GM23338 (cell line): ENCODE data around the gene EEF2K. TPM values are rescaled to one million over a fixed set of nuclear protein-coding genes. Genes with fewer than 3 reads are reported as not detected.

Experiments used
- ATAC-seq: fragments of 200-7000 bp; cut with Tn5 transposase; 3 replicates; pipeline ENCODE4 v1.9.1; 2020
- DNase-seq: peaks from one replicate; pipeline ENCODE4 v3.0.0-alpha.2; 2015; ENCODE audit warnings: low spot score
- H2AFZ ChIP-seq: fragments of 200-600 bp; sonication (generic); 2 replicates; pipeline ENCODE4 v1.8.0; 2016; ENCODE audit warnings: antibody characterized with exemption, mild to moderate bottlenecking, moderate library complexity
- H3F3A ChIP-seq: fragments of 200-600 bp; sonication (generic); replicated peaks from 2 replicates; pipeline ENCODE4 v1.8.0; 2017; ENCODE audit warnings: antibody characterized with exemption, mixed run types, low read depth
- H3K27ac ChIP-seq: fragments of 200-600 bp; sonication (generic); 2 replicates; pipeline ENCODE4 v1.6.1; 2016; ENCODE audit warnings: low read depth
- H3K27me3 ChIP-seq: fragments of 200-600 bp; sonication (generic); 2 replicates; pipeline ENCODE4 v1.8.0; 2016; ENCODE audit warnings: mild to moderate bottlenecking, mixed run types, moderate library complexity; ENCODE audit not compliant: insufficient read depth
- H3K36me3 ChIP-seq: fragments of 200-600 bp; sonication (generic); 2 replicates; pipeline ENCODE4 v1.8.0; 2016; ENCODE audit warnings: mild to moderate bottlenecking; ENCODE audit not compliant: insufficient read depth
- H3K4me1 ChIP-seq: fragments of 200-600 bp; sonication (generic); 2 replicates; pipeline ENCODE4 v1.8.0; 2016; ENCODE audit warnings: mild to moderate bottlenecking, moderate library complexity; ENCODE audit not compliant: insufficient read depth
- H3K4me2 ChIP-seq: fragments of 200-600 bp; sonication (generic); 2 replicates; pipeline ENCODE4 v1.7.1; 2017; ENCODE audit warnings: mixed run types
- H3K4me3 ChIP-seq: fragments of 200-600 bp; sonication (generic); 2 replicates; pipeline ENCODE4 v1.6.1; 2016; ENCODE audit warnings: mixed run types
- H3K79me2 ChIP-seq: fragments of 200-600 bp; sonication (generic); replicated peaks from 2 replicates; pipeline ENCODE4 v1.8.0; 2017; ENCODE audit warnings: mild to moderate bottlenecking; ENCODE audit not compliant: insufficient read depth
- H3K9me2 ChIP-seq: fragments of 200-600 bp; sonication (generic); 2 replicates; pipeline ENCODE4 v1.8.0; 2017; ENCODE audit not compliant: insufficient read depth
- H4K20me1 ChIP-seq: fragments of 200-600 bp; sonication (generic); replicated peaks from 2 replicates; pipeline ENCODE4 v1.8.0; 2017; ENCODE audit warnings: mild to moderate bottlenecking; ENCODE audit not compliant: insufficient read depth
- H3K27ac Mint-ChIP-seq: 2 replicates; pipeline ENCODE4 v1.8.0; 2020; ENCODE audit warnings: inconsistent platforms, mild to moderate bottlenecking, moderate library complexity, mixed read lengths
- H3K27me3 Mint-ChIP-seq: 3 replicates; pipeline ENCODE4 v1.8.0; 2022; ENCODE audit warnings: low read depth, mild to moderate bottlenecking, moderate library complexity, mixed read lengths, inconsistent platforms; ENCODE audit not compliant: insufficient read depth, poor library complexity
- H3K36me3 Mint-ChIP-seq: 3 replicates; pipeline ENCODE4 v1.8.0; 2021; ENCODE audit warnings: low read depth, mild to moderate bottlenecking, inconsistent platforms, moderate library complexity, mixed read lengths
- H3K4me1 Mint-ChIP-seq: 3 replicates; pipeline ENCODE4 v1.8.0; 2020; ENCODE audit warnings: mild to moderate bottlenecking, inconsistent platforms, mixed read lengths
- H3K4me3 Mint-ChIP-seq: 3 replicates; pipeline ENCODE4 v1.8.0; 2021; ENCODE audit warnings: moderate library complexity, mild to moderate bottlenecking, inconsistent platforms, mixed read lengths
- H3K9me3 Mint-ChIP-seq: 3 replicates; pipeline ENCODE4 v1.8.0; 2020; ENCODE audit warnings: moderate library complexity, mild to moderate bottlenecking, inconsistent platforms, mixed read lengths
- CREB1 ChIP-seq: fragments of 250-450 bp; sonication (Bioruptor Pico); IDR thresholded peaks from 2 replicates; pipeline ENCODE4 v1.5.0; 2020; ENCODE audit warnings: low read depth, mild to moderate bottlenecking, moderate library complexity
- EZH2 ChIP-seq: fragments of 200-600 bp; sonication (generic); IDR thresholded peaks from one replicate; pipeline ENCODE4 v1.8.0; 2017; ENCODE audit warnings: antibody characterized with exemption, mild to moderate bottlenecking, low read depth; ENCODE audit not compliant: unreplicated experiment
- EZH2phosphoT487 ChIP-seq: fragments of 200-600 bp; sonication (generic); IDR thresholded peaks from one replicate; pipeline ENCODE4 v1.8.1; 2018; ENCODE audit warnings: antibody characterized with exemption; ENCODE audit not compliant: unreplicated experiment
- JUNB ChIP-seq: IDR thresholded peaks from one replicate; pipeline ENCODE4 v1.6.1; 2016; ENCODE audit warnings: antibody characterized with exemption; ENCODE audit not compliant: unreplicated experiment
- NANOG ChIP-seq: IDR thresholded peaks from 2 replicates; pipeline ENCODE4 v1.6.1; 2016; ENCODE audit warnings: antibody characterized with exemption, borderline replicate concordance
- POLR2AphosphoS5 ChIP-seq: IDR thresholded peaks from 2 replicates; pipeline ENCODE4 v1.6.1; 2016; ENCODE audit warnings: antibody characterized with exemption, low read depth
- STAT1 ChIP-seq: IDR thresholded peaks from one replicate; pipeline ENCODE4 v1.6.1; 2016; ENCODE audit warnings: antibody characterized with exemption; ENCODE audit not compliant: unreplicated experiment
- ZNF114 ChIP-seq: fragments of 250-450 bp; sonication (Bioruptor Pico); IDR thresholded peaks from 2 replicates; pipeline ENCODE4 v1.5.0; 2020; ENCODE audit warnings: mild to moderate bottlenecking, moderate library complexity
- ZNF331 ChIP-seq: fragments of 250-450 bp; sonication (Bioruptor Pico); IDR thresholded peaks from 2 replicates; pipeline ENCODE4 v1.5.0; 2020; ENCODE audit warnings: low read depth, mild to moderate bottlenecking, moderate library complexity
- polyA plus RNA-seq: library from polyadenylated mRNA; unstranded; fragments of >200 nt; fragmentation: Nextera tagmentation; extraction: Ambion mirVana; gene quantifications from 2 replicates; pipeline ENCODE4 v1.2.1, GENCODE V29; 2016
- total RNA-seq: library from RNA; depleted of rRNA; stranded (reverse); fragments of >200 nt; shearing (Covaris generic); gene quantifications from 2 replicates; pipeline ENCODE4 v1.2.3, GENCODE V29; 2014
- TF ChIP-seq, protein P1 (sequence below): IDR thresholded peaks from 2 replicates; pipeline ENCODE4 v1.6.1; 2016; ENCODE audit warnings: antibody characterized with exemption
- TF ChIP-seq, protein P2 (sequence below): fragments of 250-450 bp; sonication (Bioruptor Pico); IDR thresholded peaks from 2 replicates; pipeline ENCODE4 v1.5.0; 2020; ENCODE audit warnings: mild to moderate bottlenecking, moderate library complexity
- TF ChIP-seq, protein P3 (sequence below), 2 experiments: fragments of 200-600 bp in 1 of 2; sonication (generic) in 1 of 2; conservative IDR thresholded peaks; 2 replicates each; pipeline versions ENCODE4 v1.5.1 to v1.6.1; 2016 to 2017; ENCODE audit warnings: antibody characterized with exemption in 2 of 2, low read depth in 2 of 2, mild to moderate bottlenecking in 2 of 2, moderate library complexity in 1 of 2
- TF ChIP-seq, protein P4 (sequence below): IDR thresholded peaks from one replicate; pipeline ENCODE4 v1.6.1; 2018; ENCODE audit warnings: antibody characterized with exemption; ENCODE audit not compliant: unreplicated experiment

Gene EEF2K
- total and polyA plus RNA-seq, 2 experiments from 2014 or later: 5.4 to 23.9 TPM

DNA sequence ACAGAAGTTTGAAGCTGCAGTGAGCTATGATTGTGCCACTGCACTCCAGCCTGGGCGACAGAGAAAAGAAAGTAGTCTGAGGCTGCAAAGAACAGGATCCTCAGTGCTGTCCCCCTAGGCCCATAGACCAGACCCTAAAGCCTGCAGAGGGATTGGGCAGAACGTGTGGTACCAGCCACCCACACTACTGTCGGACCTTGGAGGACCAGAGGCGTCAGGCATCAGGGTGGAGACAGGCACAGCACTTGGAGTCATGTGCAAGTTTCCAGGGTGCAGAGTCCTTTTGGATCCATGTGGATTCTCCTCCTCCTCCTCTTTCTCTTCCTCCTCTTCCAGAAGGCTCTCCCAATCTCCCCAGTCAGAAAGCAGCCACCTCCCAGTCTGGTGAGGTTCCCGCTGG, 41.6 kb upstream of the EEF2K start:
- H3K79me2 ChIP-seq: no peaks in the 10 kb centered on the region
- TF ChIP-seq, protein P1, sequence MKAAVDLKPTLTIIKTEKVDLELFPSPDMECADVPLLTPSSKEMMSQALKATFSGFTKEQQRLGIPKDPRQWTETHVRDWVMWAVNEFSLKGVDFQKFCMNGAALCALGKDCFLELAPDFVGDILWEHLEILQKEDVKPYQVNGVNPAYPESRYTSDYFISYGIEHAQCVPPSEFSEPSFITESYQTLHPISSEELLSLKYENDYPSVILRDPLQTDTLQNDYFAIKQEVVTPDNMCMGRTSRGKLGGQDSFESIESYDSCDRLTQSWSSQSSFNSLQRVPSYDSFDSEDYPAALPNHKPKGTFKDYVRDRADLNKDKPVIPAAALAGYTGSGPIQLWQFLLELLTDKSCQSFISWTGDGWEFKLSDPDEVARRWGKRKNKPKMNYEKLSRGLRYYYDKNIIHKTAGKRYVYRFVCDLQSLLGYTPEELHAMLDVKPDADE: no peak
- TF ChIP-seq JUNB (no peak), POLR2AphosphoS5 (no peak), STAT1 (no peak), NANOG (no peak), EZH2 (no peak), ZNF114 (CRISPR knock-in tag) (no peak), CREB1 (CRISPR knock-in tag) (no peak), ZNF331 (CRISPR knock-in tag) (no peak), EZH2phosphoT487 (no peak)
- TF ChIP-seq, protein P2, sequence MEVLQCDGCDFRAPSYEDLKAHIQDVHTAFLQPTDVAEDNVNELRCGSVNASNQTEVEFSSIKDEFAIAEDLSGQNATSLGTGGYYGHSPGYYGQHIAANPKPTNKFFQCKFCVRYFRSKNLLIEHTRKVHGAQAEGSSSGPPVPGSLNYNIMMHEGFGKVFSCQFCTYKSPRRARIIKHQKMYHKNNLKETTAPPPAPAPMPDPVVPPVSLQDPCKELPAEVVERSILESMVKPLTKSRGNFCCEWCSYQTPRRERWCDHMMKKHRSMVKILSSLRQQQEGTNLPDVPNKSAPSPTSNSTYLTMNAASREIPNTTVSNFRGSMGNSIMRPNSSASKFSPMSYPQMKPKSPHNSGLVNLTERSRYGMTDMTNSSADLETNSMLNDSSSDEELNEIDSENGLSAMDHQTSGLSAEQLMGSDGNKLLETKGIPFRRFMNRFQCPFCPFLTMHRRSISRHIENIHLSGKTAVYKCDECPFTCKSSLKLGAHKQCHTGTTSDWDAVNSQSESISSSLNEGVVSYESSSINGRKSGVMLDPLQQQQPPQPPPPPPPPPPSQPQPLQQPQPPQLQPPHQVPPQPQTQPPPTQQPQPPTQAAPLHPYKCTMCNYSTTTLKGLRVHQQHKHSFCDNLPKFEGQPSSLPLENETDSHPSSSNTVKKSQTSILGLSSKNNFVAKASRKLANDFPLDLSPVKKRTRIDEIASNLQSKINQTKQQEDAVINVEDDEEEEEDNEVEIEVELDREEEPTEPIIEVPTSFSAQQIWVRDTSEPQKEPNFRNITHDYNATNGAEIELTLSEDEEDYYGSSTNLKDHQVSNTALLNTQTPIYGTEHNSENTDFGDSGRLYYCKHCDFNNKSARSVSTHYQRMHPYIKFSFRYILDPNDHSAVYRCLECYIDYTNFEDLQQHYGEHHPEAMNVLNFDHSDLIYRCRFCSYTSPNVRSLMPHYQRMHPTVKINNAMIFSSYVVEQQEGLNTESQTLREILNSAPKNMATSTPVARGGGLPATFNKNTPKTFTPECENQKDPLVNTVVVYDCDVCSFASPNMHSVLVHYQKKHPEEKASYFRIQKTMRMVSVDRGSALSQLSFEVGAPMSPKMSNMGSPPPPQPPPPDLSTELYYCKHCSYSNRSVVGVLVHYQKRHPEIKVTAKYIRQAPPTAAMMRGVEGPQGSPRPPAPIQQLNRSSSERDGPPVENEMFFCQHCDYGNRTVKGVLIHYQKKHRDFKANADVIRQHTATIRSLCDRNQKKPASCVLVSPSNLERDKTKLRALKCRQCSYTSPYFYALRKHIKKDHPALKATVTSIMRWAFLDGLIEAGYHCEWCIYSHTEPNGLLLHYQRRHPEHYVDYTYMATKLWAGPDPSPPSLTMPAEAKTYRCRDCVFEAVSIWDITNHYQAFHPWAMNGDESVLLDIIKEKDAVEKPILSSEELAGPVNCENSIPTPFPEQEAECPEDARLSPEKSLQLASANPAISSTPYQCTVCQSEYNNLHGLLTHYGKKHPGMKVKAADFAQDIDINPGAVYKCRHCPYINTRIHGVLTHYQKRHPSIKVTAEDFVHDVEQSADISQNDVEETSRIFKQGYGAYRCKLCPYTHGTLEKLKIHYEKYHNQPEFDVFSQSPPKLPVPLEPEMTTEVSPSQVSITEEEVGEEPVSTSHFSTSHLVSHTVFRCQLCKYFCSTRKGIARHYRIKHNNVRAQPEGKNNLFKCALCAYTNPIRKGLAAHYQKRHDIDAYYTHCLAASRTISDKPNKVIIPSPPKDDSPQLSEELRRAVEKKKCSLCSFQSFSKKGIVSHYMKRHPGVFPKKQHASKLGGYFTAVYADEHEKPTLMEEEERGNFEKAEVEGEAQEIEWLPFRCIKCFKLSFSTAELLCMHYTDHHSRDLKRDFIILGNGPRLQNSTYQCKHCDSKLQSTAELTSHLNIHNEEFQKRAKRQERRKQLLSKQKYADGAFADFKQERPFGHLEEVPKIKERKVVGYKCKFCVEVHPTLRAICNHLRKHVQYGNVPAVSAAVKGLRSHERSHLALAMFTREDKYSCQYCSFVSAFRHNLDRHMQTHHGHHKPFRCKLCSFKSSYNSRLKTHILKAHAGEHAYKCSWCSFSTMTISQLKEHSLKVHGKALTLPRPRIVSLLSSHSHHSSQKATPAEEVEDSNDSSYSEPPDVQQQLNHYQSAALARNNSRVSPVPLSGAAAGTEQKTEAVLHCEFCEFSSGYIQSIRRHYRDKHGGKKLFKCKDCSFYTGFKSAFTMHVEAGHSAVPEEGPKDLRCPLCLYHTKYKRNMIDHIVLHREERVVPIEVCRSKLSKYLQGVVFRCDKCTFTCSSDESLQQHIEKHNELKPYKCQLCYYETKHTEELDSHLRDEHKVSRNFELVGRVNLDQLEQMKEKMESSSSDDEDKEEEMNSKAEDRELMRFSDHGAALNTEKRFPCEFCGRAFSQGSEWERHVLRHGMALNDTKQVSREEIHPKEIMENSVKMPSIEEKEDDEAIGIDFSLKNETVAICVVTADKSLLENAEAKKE (CRISPR knock-in tag): no peak
- TF ChIP-seq, protein P3, sequence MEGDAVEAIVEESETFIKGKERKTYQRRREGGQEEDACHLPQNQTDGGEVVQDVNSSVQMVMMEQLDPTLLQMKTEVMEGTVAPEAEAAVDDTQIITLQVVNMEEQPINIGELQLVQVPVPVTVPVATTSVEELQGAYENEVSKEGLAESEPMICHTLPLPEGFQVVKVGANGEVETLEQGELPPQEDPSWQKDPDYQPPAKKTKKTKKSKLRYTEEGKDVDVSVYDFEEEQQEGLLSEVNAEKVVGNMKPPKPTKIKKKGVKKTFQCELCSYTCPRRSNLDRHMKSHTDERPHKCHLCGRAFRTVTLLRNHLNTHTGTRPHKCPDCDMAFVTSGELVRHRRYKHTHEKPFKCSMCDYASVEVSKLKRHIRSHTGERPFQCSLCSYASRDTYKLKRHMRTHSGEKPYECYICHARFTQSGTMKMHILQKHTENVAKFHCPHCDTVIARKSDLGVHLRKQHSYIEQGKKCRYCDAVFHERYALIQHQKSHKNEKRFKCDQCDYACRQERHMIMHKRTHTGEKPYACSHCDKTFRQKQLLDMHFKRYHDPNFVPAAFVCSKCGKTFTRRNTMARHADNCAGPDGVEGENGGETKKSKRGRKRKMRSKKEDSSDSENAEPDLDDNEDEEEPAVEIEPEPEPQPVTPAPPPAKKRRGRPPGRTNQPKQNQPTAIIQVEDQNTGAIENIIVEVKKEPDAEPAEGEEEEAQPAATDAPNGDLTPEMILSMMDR (conservative IDR thresholded peaks at IDR 0.05; ENCODE audit: low read depth in 2 of 2): no peak
- TF ChIP-seq, protein P4, sequence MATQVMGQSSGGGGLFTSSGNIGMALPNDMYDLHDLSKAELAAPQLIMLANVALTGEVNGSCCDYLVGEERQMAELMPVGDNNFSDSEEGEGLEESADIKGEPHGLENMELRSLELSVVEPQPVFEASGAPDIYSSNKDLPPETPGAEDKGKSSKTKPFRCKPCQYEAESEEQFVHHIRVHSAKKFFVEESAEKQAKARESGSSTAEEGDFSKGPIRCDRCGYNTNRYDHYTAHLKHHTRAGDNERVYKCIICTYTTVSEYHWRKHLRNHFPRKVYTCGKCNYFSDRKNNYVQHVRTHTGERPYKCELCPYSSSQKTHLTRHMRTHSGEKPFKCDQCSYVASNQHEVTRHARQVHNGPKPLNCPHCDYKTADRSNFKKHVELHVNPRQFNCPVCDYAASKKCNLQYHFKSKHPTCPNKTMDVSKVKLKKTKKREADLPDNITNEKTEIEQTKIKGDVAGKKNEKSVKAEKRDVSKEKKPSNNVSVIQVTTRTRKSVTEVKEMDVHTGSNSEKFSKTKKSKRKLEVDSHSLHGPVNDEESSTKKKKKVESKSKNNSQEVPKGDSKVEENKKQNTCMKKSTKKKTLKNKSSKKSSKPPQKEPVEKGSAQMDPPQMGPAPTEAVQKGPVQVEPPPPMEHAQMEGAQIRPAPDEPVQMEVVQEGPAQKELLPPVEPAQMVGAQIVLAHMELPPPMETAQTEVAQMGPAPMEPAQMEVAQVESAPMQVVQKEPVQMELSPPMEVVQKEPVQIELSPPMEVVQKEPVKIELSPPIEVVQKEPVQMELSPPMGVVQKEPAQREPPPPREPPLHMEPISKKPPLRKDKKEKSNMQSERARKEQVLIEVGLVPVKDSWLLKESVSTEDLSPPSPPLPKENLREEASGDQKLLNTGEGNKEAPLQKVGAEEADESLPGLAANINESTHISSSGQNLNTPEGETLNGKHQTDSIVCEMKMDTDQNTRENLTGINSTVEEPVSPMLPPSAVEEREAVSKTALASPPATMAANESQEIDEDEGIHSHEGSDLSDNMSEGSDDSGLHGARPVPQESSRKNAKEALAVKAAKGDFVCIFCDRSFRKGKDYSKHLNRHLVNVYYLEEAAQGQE: no peak
- H3F3A ChIP-seq: 0 out of 2 replicates have a peak, but pooled peaks cover 6% of the 10 kb centered on the region
- H2AFZ ChIP-seq: no peak overlapping the region
- no peak overlapping the region for H3K27ac ChIP-seq
- no peaks in the 10 kb centered on the region for H4K20me1 ChIP-seq
- Mint-ChIP-seq H3K36me3 (peaks cover 4% of the 10 kb centered on the region; the same call in 2 of the 3 replicates), H3K27ac (no peak overlapping the region), H3K4me1 (no peaks in the 10 kb centered on the region), H3K4me3 (no peak overlapping the region), H3K27me3 (peaks cover 5% of the 10 kb centered on the region), H3K9me3 (no peaks in the 10 kb centered on the region; the same call in 2 of the 3 replicates)
- no peaks in the 10 kb centered on the region; the same call in none of the 2 replicates for H3K4me1 ChIP-seq
- no peak overlapping the region for H3K4me2 ChIP-seq
- no peaks in the 10 kb centered on the region for H3K36me3 ChIP-seq
- peaks cover 8% of the 10 kb centered on the region; the same call in 1 of the 2 replicates for H3K9me2 ChIP-seq
- no peak for ATAC-seq
- H3K4me3 ChIP-seq: no peak overlapping the region
- no peak for DNase-seq
- peaks cover 26% of the 10 kb centered on the region for H3K27me3 ChIP-seq
